Motor neuron (in vitro differentiated cells): ENCODE measurements around the gene NUP93. TPM values are rescaled to one million over a fixed set of nuclear protein-coding genes. Genes with fewer than 3 reads are reported as not detected.

Experiments
- ATAC-seq, 8 experiments: fragments of 200-7000 bp; cut with Tn5 transposase; replicated peaks in 6 of 8; 2 replicates each; pipeline ENCODE4 v1.8.0; 2021; ENCODE audit warnings: mild to moderate bottlenecking in 8 of 8, moderate library complexity in 8 of 8
- H3K27ac ChIP-seq, 2 donors: fragments of 250-450 bp; sonication (Bioruptor Pico); 2 replicates each; pipeline ENCODE4 v1.9.0; 2021; ENCODE audit warnings: antibody characterized with exemption in 2 of 2, mild to moderate bottlenecking in 2 of 2, moderate library complexity in 1 of 2
- H3K4me1 ChIP-seq, 2 donors: fragments of 250-450 bp; sonication (Bioruptor Pico); replicated peaks in 1 of 2; 2 replicates each; pipeline ENCODE4 v1.6.1; 2021; ENCODE audit warnings: antibody characterized with exemption in 2 of 2, mild to moderate bottlenecking in 2 of 2, moderate library complexity in 1 of 2
- H3K4me3 ChIP-seq, 5 donors: fragments of 250-450 bp; sonication (Bioruptor Pico); 2 replicates each; pipeline ENCODE4 v1.9.0; 2021; ENCODE audit warnings: antibody characterized with exemption in 5 of 5, mild to moderate bottlenecking in 5 of 5, moderate library complexity in 4 of 5
- WGBS, 10 experiments: fragments of 450-650 bp; shearing (Covaris generic); methylation state at CpG; one replicate each; pipeline ENCODE4 v1.0.0; 2022; 5-methylcytosine and 5-hydroxymethylcytosine counted together
- in situ Hi-C, 9 experiments: fragments of 400-800 bp; cut with MboI; loops; one replicate each; pipeline ENCODE4 v1.15.0; 2021; ENCODE audit warnings: low sequenced_read_pairs in 9 of 9, low pct_unique_long_range_greater_than_20kb in 2 of 9; ENCODE audit not compliant: unreplicated experiment in 9 of 9
- total RNA-seq, 8 experiments: library from RNA; unstranded; fragments of 300-600 nt; gene quantifications; 2 replicates each; pipeline versions ENCODE4 v1.2.3 to v1.2.4, GENCODE V29; 2022

The NUP93 gene
- 100 to 1,000 TPM in 2 of 8 experiments, 10 to 100 TPM in 6; 48.6 to 123 (median 95.5) TPM for total RNA-seq

GRCh38 chr16:56729735-56730662 lies at the start of gene NUP93:
TSS of gene NUP93 (plus strand) at chr16:56730129. CDS start at chr16:56748248, 18,119 bp downstream.
- peak; percentile 82 to 96 (median 93) for ATAC-seq
- Histone ChIP-seq H3K4me3 (peak within 1 kb of the TSS; percentile 65 to 94 (median 89)), H3K4me1 (peaks cover 12 to 13% of the 10 kb centered on the region in 2 donors), H3K27ac (peak within 1 kb of the TSS; percentile 54)
- in situ Hi-C loops: no loop called here
- 0 to 2% (median 0%) methylated on average over 1 to 5 of the region's 70 CpGs; no CpG with 5 or more reads in 3 of the 10 experiments for WGBS, 10 experiments

- H3K27ac ChIP-seq: peak within 1 kb of the TSS; percentile 75 to 81
- H3K4me3 ChIP-seq: peak within 1 kb of the TSS; percentile 28 to 44 (median 38)
- H3K4me1 ChIP-seq: peaks cover 7 to 20% of the 10 kb centered on the region in 2 donors
- in situ Hi-C loops: loop anchor here in 2 of 9 experiments (25.0 kb wide), 1 partner anchor 970 kb away; no protein-coding TSS in a partner anchor
- WGBS, 10 experiments: 0 to 1% (median 0%) methylated on average over 4 to 25 of the region's 49 CpGs; no CpG with 5 or more reads in 4 of the 10 experiments
- ATAC-seq: peak; percentile 96 to 99 (median 98)
Measured at GRCh38 chr16:56681939-56682702, 47.8 kb upstream of the NUP93 start, which contains the start of gene MT1X. TSS of gene MT1X (plus strand) at chr16:56682470. CDS start at chr16:56682541, 71 bp downstream.

- peaks cover 7 to 20% of the 10 kb centered on the region in 2 donors for H3K4me1 ChIP-seq
- H3K4me3 ChIP-seq: peak overlapping the region; percentile 28 to 44 (median 38)
- peak in 6 of 8 experiments; percentile 2 to 11 (median 5) for ATAC-seq
- 0 to 20% (median 10%) methylated on average over 1 to 3 of the region's 8 CpGs; no CpG with 5 or more reads in 3 of the 10 experiments for WGBS, 10 experiments
- no peak overlapping the region for H3K27ac ChIP-seq
- in situ Hi-C loops: loop anchor here in 2 of 9 experiments (25.0 kb wide), 1 partner anchor 971 kb away; no protein-coding TSS in a partner anchor
Measured at GRCh38 chr16:56682703-56683397, 47.1 kb upstream of the NUP93 start.

GRCh38 chr16:56683424-56684172 lies 46.3 kb upstream of the NUP93 start:
- WGBS, 10 experiments: 40 to 86% (median 80%) methylated on average over 1 to 4 of the region's 5 CpGs; no CpG with 5 or more reads in 1 of the 10 experiments
- no peak for ATAC-seq
- H3K4me3 ChIP-seq: peak overlapping the region in 1 of 5 donors; percentile 44
- in situ Hi-C loops: loop anchor here in 2 of 9 experiments (25.0 kb wide), 1 partner anchor 971 kb away; no protein-coding TSS in a partner anchor
- H3K27ac ChIP-seq: no peak overlapping the region
- peaks cover 7 to 20% of the 10 kb centered on the region in 2 donors for H3K4me1 ChIP-seq

GRCh38 chr16:56684256-56684925 lies 45.5 kb upstream of the NUP93 start:
- H3K27ac ChIP-seq: no peak overlapping the region
- 0 to 100% (median 44%) methylated on average over 1 to 2 of the region's 4 CpGs; no CpG with 5 or more reads in 1 of the 10 experiments for WGBS, 10 experiments
- in situ Hi-C loops: loop anchor here in 2 of 9 experiments (25.0 kb wide), 1 partner anchor 972 kb away; no protein-coding TSS in a partner anchor
- H3K4me1 ChIP-seq: peaks cover 7 to 20% of the 10 kb centered on the region in 2 donors
- H3K4me3 ChIP-seq: no peak overlapping the region
- ATAC-seq: no peak

- Histone ChIP-seq H3K4me1 (peaks cover 7 to 20% of the 10 kb centered on the region in 2 donors), H3K4me3 (no peak overlapping the region), H3K27ac (no peak overlapping the region)
- 40 to 100% (median 90%) methylated on average over 1 to 4 of the region's 4 CpGs; no CpG with 5 or more reads in 5 of the 10 experiments for WGBS, 10 experiments
- in situ Hi-C loops: loop anchor here in 2 of 9 experiments (25.0 kb wide), 1 partner anchor 973 kb away; no protein-coding TSS in a partner anchor
- ATAC-seq: no peak
Measured at GRCh38 chr16:56684926-56685590, 44.9 kb upstream of the NUP93 start.

GRCh38 chr16:56686758-56687157 lies 43.2 kb upstream of the NUP93 start:
- no peak overlapping the region for H3K27ac ChIP-seq
- WGBS, 10 experiments: 87 to 100% (median 92%) methylated on average over 1 to 6 of the region's 7 CpGs; no CpG with 5 or more reads in 3 of the 10 experiments
- H3K4me1 ChIP-seq: peaks cover under 1 to 15% of the 10 kb centered on the region in 2 donors
- no peak overlapping the region for H3K4me3 ChIP-seq
- in situ Hi-C loops: loop anchor here in 2 of 9 experiments (25.0 kb wide), 1 partner anchor 974 kb away; no protein-coding TSS in a partner anchor
- ATAC-seq: no peak

GRCh38 chr16:56688762-56689161 lies 41.2 kb upstream of the NUP93 start:
- peaks cover 0 to under 1% of the 10 kb centered on the region in 2 donors for H3K4me1 ChIP-seq
- H3K4me3 ChIP-seq: no peak overlapping the region
- H3K27ac ChIP-seq: no peak overlapping the region
- 0 to 20% methylated on average over 1 of the region's 1 CpG; no CpG with 5 or more reads in 8 of the 10 experiments for WGBS, 10 experiments
- peak in 1 of 8 experiments; percentile 34 for ATAC-seq
- in situ Hi-C loops: loop anchor here in 2 of 9 experiments (25.0 kb wide), 1 partner anchor 976 kb away; no protein-coding TSS in a partner anchor

GRCh38 chr16:56689171-56689570 lies 40.8 kb upstream of the NUP93 start:
- ATAC-seq: no peak
- Histone ChIP-seq H3K27ac (no peak overlapping the region), H3K4me3 (no peak overlapping the region), H3K4me1 (no peaks in the 10 kb centered on the region)
- in situ Hi-C loops: loop anchor here in 2 of 9 experiments (25.0 kb wide), 1 partner anchor 977 kb away; no protein-coding TSS in a partner anchor
- 40 to 100% (median 60%) methylated on average over 1 to 3 of the region's 3 CpGs; no CpG with 5 or more reads in 5 of the 10 experiments for WGBS, 10 experiments

- H3K4me3 ChIP-seq: no peak overlapping the region
- ATAC-seq: no peak
- in situ Hi-C loops: loop anchor here in 3 of 9 experiments (10.0 to 25.0 kb wide), 2 partner anchors 116 to 978 kb away; no protein-coding TSS in a partner anchor
- H3K27ac ChIP-seq: no peak overlapping the region
- 0 to 100% (median 83%) methylated on average over 1 to 4 of the region's 4 CpGs; no CpG with 5 or more reads in 5 of the 10 experiments for WGBS, 10 experiments
- H3K4me1 ChIP-seq: no peaks in the 10 kb centered on the region
Measured at GRCh38 chr16:56690420-56691122, 39.4 kb upstream of the NUP93 start.
